IPS-15b (cell line): Measurements from ENCODE around the gene PRMT5.

Experiments
- H3K27me3 ChIP-seq: one replicate; pipeline ENCODE4 v1.6.1; 2013; ENCODE audit warnings: low read length; ENCODE audit not compliant: control insufficient read depth, insufficient read depth
- H3K36me3 ChIP-seq: one replicate; pipeline ENCODE4 v1.6.1; 2013; ENCODE audit warnings: low read length; ENCODE audit not compliant: control insufficient read depth, insufficient read depth
- H3K4me1 ChIP-seq: one replicate; pipeline ENCODE4 v1.6.1; 2013; ENCODE audit warnings: mild to moderate bottlenecking, low read length; ENCODE audit not compliant: control insufficient read depth, insufficient read depth
- H3K4me3 ChIP-seq: one replicate; pipeline ENCODE4 v1.5.1; 2013; ENCODE audit warnings: low read depth, low read length
- H3K9ac ChIP-seq: one replicate; pipeline ENCODE4 v1.6.1; 2013; ENCODE audit warnings: low read depth, mild to moderate bottlenecking, low read length
- H3K9me3 ChIP-seq: one replicate; pipeline ENCODE4 v1.6.1; 2013; ENCODE audit warnings: mild to moderate bottlenecking, low read length; ENCODE audit not compliant: control insufficient read depth, insufficient read depth

Gene PRMT5

GRCh38 chr14:22882064-22882463, 47.1 kb downstream of the PRMT5 start:
- Histone ChIP-seq H3K4me1 (peaks cover 18% of the 10 kb centered on the region), H3K9ac (no peak overlapping the region), H3K4me3 (no peak overlapping the region), H3K9me3 (no peaks in the 10 kb centered on the region), H3K36me3 (peaks cover 3% of the 10 kb centered on the region), H3K27me3 (peaks cover 35% of the 10 kb centered on the region)

- no peaks in the 10 kb centered on the region for H3K9me3 ChIP-seq
- H3K27me3 ChIP-seq = peaks cover 10% of the 10 kb centered on the region
- no peak overlapping the region for H3K4me3 ChIP-seq
- peaks cover 12% of the 10 kb centered on the region for H3K4me1 ChIP-seq
- no peak overlapping the region for H3K9ac ChIP-seq
- H3K36me3 ChIP-seq = peaks cover 11% of the 10 kb centered on the region
These were observed 50.6 kb downstream of the PRMT5 start for GRCh38 chr14:22878271-22879246.

- no peak overlapping the region for H3K4me3 ChIP-seq
- H3K9ac ChIP-seq = no peak overlapping the region
- H3K4me1 ChIP-seq = peaks cover 5% of the 10 kb centered on the region
- H3K27me3 ChIP-seq = peaks cover 7% of the 10 kb centered on the region
- no peaks in the 10 kb centered on the region for H3K9me3 ChIP-seq
- peaks cover 11% of the 10 kb centered on the region for H3K36me3 ChIP-seq
These were observed 52.1 kb downstream of the PRMT5 start for GRCh38 chr14:22877000-22877501.

- Histone ChIP-seq H3K9me3 (no peaks in the 10 kb centered on the region), H3K36me3 (peaks cover 11% of the 10 kb centered on the region)
These were observed 53.3 kb downstream of the PRMT5 start for GRCh38 chr14:22875748-22876319.

GRCh38 chr14:22875003-22875747, 54.0 kb downstream of the PRMT5 start:
- peaks cover 11% of the 10 kb centered on the region for H3K36me3 ChIP-seq
- H3K27me3 ChIP-seq = no peaks in the 10 kb centered on the region
- H3K9me3 ChIP-seq = no peaks in the 10 kb centered on the region
- peaks cover 9% of the 10 kb centered on the region for H3K4me1 ChIP-seq
- no peak overlapping the region for H3K4me3 ChIP-seq
- no peak overlapping the region for H3K9ac ChIP-seq

More at GRCh38 chr14:22875748-22876319, 53.3 kb downstream of the PRMT5 start:
- peaks cover 4% of the 10 kb centered on the region for H3K4me1 ChIP-seq
- H3K4me3 ChIP-seq = no peak overlapping the region
- H3K9ac ChIP-seq = no peak overlapping the region
- no peaks in the 10 kb centered on the region for H3K27me3 ChIP-seq

GRCh38 chr14:22872833-22873520, 56.2 kb downstream of the PRMT5 start:
- Histone ChIP-seq H3K9me3 (no peaks in the 10 kb centered on the region), H3K36me3 (peaks cover 11% of the 10 kb centered on the region), H3K27me3 (no peaks in the 10 kb centered on the region), H3K9ac (peak overlapping the region; percentile 16), H3K4me3 (peak overlapping the region; percentile 84), H3K4me1 (peaks cover 9% of the 10 kb centered on the region)

- Histone ChIP-seq H3K27me3 (no peaks in the 10 kb centered on the region), H3K36me3 (peaks cover 8% of the 10 kb centered on the region), H3K9me3 (no peaks in the 10 kb centered on the region), H3K4me1 (peaks cover 9% of the 10 kb centered on the region), H3K4me3 (peak overlapping the region; percentile 84), H3K9ac (peak overlapping the region; percentile 16)
These were observed 56.9 kb downstream of the PRMT5 start for GRCh38 chr14:22872033-22872832.

GRCh38 chr14:22871224-22872032, 57.7 kb downstream of the PRMT5 start, which contains the start of gene LRP10:
Gene LRP10 (plus strand): TSS chr14:22871740. CDS start chr14:22872304, 564 bp downstream.
- no peaks in the 10 kb centered on the region for H3K9me3 ChIP-seq
- peak within 1 kb of the TSS; percentile 84 for H3K4me3 ChIP-seq
- H3K36me3 ChIP-seq = peaks cover 6% of the 10 kb centered on the region
- no peaks in the 10 kb centered on the region for H3K27me3 ChIP-seq
- H3K9ac ChIP-seq = no peak within 1 kb of the TSS
- peaks cover 9% of the 10 kb centered on the region for H3K4me1 ChIP-seq

- H3K4me3 ChIP-seq = peak overlapping the region; percentile 84
- H3K9me3 ChIP-seq = no peaks in the 10 kb centered on the region
- no peaks in the 10 kb centered on the region for H3K27me3 ChIP-seq
- H3K4me1 ChIP-seq = peaks cover 9% of the 10 kb centered on the region
- no peak overlapping the region for H3K9ac ChIP-seq
- H3K36me3 ChIP-seq = peaks cover under 1% of the 10 kb centered on the region
These were observed 58.4 kb downstream of the PRMT5 start for GRCh38 chr14:22870811-22871223.
